GM06990 (cell line): ENCODE measurements around the gene DYRK2.

Experiments
- DNase-seq: peaks from one replicate; pipeline ENCODE4 v3.0.0-alpha.2; 2011; ENCODE audit not compliant: insufficient read length; ENCODE audit errors: extremely low read depth
- H3K27me3 ChIP-seq: replicated peaks from 2 replicates; pipeline ENCODE4 v1.6.0; 2011; ENCODE audit warnings: low read length; ENCODE audit not compliant: control insufficient read depth, insufficient read depth
- H3K36me3 ChIP-seq: 2 replicates; pipeline ENCODE4 v1.5.1; 2011; ENCODE audit warnings: low read length; ENCODE audit not compliant: control insufficient read depth, insufficient read depth
- H3K4me3 ChIP-seq: replicated peaks from 2 replicates; pipeline ENCODE4 v1.5.1; 2011; ENCODE audit warnings: low read depth, mild to moderate bottlenecking, control low read depth, low read length
- CTCF ChIP-seq: IDR thresholded peaks from 2 replicates; pipeline ENCODE4 v1.5.1; 2011; ENCODE audit warnings: low read length, control low read depth, mild to moderate bottlenecking, inconsistent platforms; ENCODE audit not compliant: insufficient read depth, poor library complexity, severe bottlenecking

DYRK2 gene

GRCh38 chr12:67647181-67647798 lies 1.3 kb upstream of the DYRK2 start:
- Histone ChIP-seq H3K36me3 (no peaks in the 10 kb centered on the region), H3K27me3 (no peaks in the 10 kb centered on the region), H3K4me3 (peak overlapping the region; percentile 64)
- peak; percentile 9 for DNase-seq
- no peak for TF ChIP-seq CTCF

GRCh38 chr12:67647799-67648520 lies 585 bp upstream of the DYRK2 start:
- DNase-seq = peak; percentile 64
- H3K36me3 ChIP-seq = no peaks in the 10 kb centered on the region
- peak; percentile 21 for TF ChIP-seq CTCF
- H3K4me3 ChIP-seq = peak overlapping the region; percentile 64
- no peaks in the 10 kb centered on the region for H3K27me3 ChIP-seq

- Histone ChIP-seq H3K4me3 (peak overlapping the region; percentile 88), H3K36me3 (no peaks in the 10 kb centered on the region), H3K27me3 (no peaks in the 10 kb centered on the region)
- DNase-seq = no peak
- no peak for TF ChIP-seq CTCF
These were observed 670 bp downstream of the DYRK2 start for GRCh38 chr12:67649261-67649569.

- no peak for TF ChIP-seq CTCF
- Histone ChIP-seq H3K36me3 (no peaks in the 10 kb centered on the region), H3K27me3 (no peaks in the 10 kb centered on the region), H3K4me3 (peak overlapping the region; percentile 88)
- DNase-seq = peak; percentile 46
These were observed 1.2 kb downstream of the DYRK2 start for GRCh38 chr12:67649570-67650387.

- H3K36me3 ChIP-seq = no peaks in the 10 kb centered on the region
- no peaks in the 10 kb centered on the region for H3K27me3 ChIP-seq
- TF ChIP-seq CTCF = no peak
- H3K4me3 ChIP-seq = peak overlapping the region; percentile 88
- peak; percentile 21 for DNase-seq
These were observed 2.0 kb downstream of the DYRK2 start for GRCh38 chr12:67650388-67651131.
